Fibroblast of lung (primary cell): ENCODE measurements around the gene TMEM151B.

Source experiments
- EZH2 ChIP-seq: IDR thresholded peaks from 2 replicates; pipeline ENCODE4 v1.5.1; 2012; ENCODE audit warnings: low read length, control low read depth, mild to moderate bottlenecking; ENCODE audit errors: missing control alignments
- TF ChIP-seq, protein P1 (sequence below), 2 donors: IDR thresholded peaks in 1 of 2; conservative IDR thresholded peaks in 1 of 2; 1 replicate in 1 of 2; 2 replicates in 1 of 2; pipeline ENCODE4 v1.5.1; 2011 to 2012; ENCODE audit warnings: low read length in 2 of 2, control low read depth in 1 of 2, inconsistent platforms in 1 of 2, low read depth in 1 of 2, mild to moderate bottlenecking in 1 of 2

DNA sequence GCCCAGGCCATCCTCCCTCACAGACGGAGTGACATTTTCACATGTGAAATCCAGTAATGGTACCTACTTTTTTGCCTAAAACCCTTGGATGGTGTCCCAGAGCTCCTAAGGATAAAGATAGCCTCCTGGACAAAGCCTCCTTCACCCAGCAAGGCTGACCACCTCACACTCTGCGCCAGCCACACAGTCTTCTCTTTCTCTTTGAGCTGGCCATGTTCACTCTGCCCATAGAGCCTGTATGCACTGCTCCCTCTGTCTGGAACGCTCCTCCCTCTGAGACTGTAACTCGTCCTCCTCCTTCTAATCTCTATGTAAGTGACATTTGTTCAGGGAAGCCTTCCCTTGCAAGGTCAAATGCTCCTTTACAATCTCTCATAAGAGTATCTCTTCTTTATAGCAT is 14.6 kb downstream of the TMEM151B start:
- TF ChIP-seq, protein P1, sequence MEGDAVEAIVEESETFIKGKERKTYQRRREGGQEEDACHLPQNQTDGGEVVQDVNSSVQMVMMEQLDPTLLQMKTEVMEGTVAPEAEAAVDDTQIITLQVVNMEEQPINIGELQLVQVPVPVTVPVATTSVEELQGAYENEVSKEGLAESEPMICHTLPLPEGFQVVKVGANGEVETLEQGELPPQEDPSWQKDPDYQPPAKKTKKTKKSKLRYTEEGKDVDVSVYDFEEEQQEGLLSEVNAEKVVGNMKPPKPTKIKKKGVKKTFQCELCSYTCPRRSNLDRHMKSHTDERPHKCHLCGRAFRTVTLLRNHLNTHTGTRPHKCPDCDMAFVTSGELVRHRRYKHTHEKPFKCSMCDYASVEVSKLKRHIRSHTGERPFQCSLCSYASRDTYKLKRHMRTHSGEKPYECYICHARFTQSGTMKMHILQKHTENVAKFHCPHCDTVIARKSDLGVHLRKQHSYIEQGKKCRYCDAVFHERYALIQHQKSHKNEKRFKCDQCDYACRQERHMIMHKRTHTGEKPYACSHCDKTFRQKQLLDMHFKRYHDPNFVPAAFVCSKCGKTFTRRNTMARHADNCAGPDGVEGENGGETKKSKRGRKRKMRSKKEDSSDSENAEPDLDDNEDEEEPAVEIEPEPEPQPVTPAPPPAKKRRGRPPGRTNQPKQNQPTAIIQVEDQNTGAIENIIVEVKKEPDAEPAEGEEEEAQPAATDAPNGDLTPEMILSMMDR (conservative IDR thresholded peaks at IDR 0.05 in 1 of 2, IDR thresholded peaks at IDR 0.05 in 1 of 2; ENCODE audit: low read depth in 1 of 2, low read length in 2 of 2): no peak
- TF ChIP-seq EZH2: no peak
